HEK293 (cell line): ENCODE data around the gene FBH1.

Source experiments
- HOXA7 ChIP-seq: sonication (generic); formaldehyde crosslinking; IDR thresholded peaks from 2 replicates; pipeline ENCODE4 v1.8.1; 2022; ENCODE audit warnings: missing genetic modification reagents, borderline replicate concordance
- KLF7 ChIP-seq: fragments of 450-650 bp; formaldehyde crosslinking; IDR thresholded peaks from 2 replicates; pipeline ENCODE4 v1.5.1; 2016; ENCODE audit warnings: missing biosample characterization, missing genetic modification characterization, borderline replicate concordance
- MEIS1 ChIP-seq: sonication (generic); formaldehyde crosslinking; IDR thresholded peaks from 2 replicates; pipeline ENCODE4 v1.8.1; 2022; ENCODE audit warnings: missing genetic modification reagents, mild to moderate bottlenecking, borderline replicate concordance
- SALL2 ChIP-seq: fragments of 450-650 bp; formaldehyde crosslinking; IDR thresholded peaks from 2 replicates; pipeline ENCODE4 v1.5.0; 2017; ENCODE audit warnings: missing biosample characterization, mild to moderate bottlenecking, missing genetic modification characterization, borderline replicate concordance
- SCRT1 ChIP-seq: fragments of 450-650 bp; formaldehyde crosslinking; IDR thresholded peaks from 2 replicates; pipeline ENCODE4 v1.5.1; 2016; ENCODE audit warnings: missing biosample characterization, missing genetic modification characterization, borderline replicate concordance
- SP3 ChIP-seq: fragments of 450-650 bp; formaldehyde crosslinking; IDR thresholded peaks from 2 replicates; pipeline ENCODE4 v1.5.1; 2016; ENCODE audit warnings: missing biosample characterization, missing genetic modification characterization
- WT1 ChIP-seq: fragments of 450-650 bp; formaldehyde crosslinking; IDR thresholded peaks from 2 replicates; pipeline ENCODE4 v1.5.1; 2016; ENCODE audit warnings: missing biosample characterization, missing genetic modification characterization
- ZBTB21 ChIP-seq: fragments of 450-650 bp; formaldehyde crosslinking; IDR thresholded peaks from 2 replicates; pipeline ENCODE4 v1.5.1; 2017; ENCODE audit warnings: missing biosample characterization, missing genetic modification characterization
- ZFHX2 ChIP-seq: fragments of 450-650 bp; formaldehyde crosslinking; conservative IDR thresholded peaks from 2 replicates; pipeline ENCODE4 v1.5.1; 2016; ENCODE audit warnings: missing biosample characterization, missing genetic modification characterization
- ZFP3 ChIP-seq: fragments of 450-650 bp; formaldehyde crosslinking; IDR thresholded peaks from 2 replicates; pipeline ENCODE4 v1.5.1; 2016; ENCODE audit warnings: low read depth, missing biosample characterization, missing genetic modification characterization
- ZNF10 ChIP-seq: fragments of 450-650 bp; formaldehyde crosslinking; IDR thresholded peaks from 2 replicates; pipeline ENCODE4 v1.5.1; 2017; ENCODE audit warnings: missing biosample characterization, missing genetic modification characterization
- ZNF112 ChIP-seq: fragments of 450-650 bp; formaldehyde crosslinking; IDR thresholded peaks from 2 replicates; pipeline ENCODE4 v1.5.0; 2017; ENCODE audit warnings: missing biosample characterization, missing genetic modification characterization
- ZNF133 ChIP-seq: fragments of 450-650 bp; formaldehyde crosslinking; IDR thresholded peaks from 2 replicates; pipeline ENCODE4 v1.5.1; 2016; ENCODE audit warnings: missing biosample characterization, missing genetic modification characterization
- ZNF138 ChIP-seq: fragments of 450-650 bp; formaldehyde crosslinking; IDR thresholded peaks from 2 replicates; pipeline ENCODE4 v1.5.1; 2016; ENCODE audit warnings: missing biosample characterization, missing genetic modification characterization, borderline replicate concordance
- ZNF148 ChIP-seq: fragments of 450-650 bp; formaldehyde crosslinking; IDR thresholded peaks from 2 replicates; pipeline ENCODE4 v1.5.0; 2017; ENCODE audit warnings: missing biosample characterization, missing genetic modification characterization, borderline replicate concordance
- ZNF174 ChIP-seq: fragments of 450-650 bp; formaldehyde crosslinking; IDR thresholded peaks from 2 replicates; pipeline ENCODE4 v1.5.0; 2017; ENCODE audit warnings: missing biosample characterization, mild to moderate bottlenecking, missing genetic modification characterization
- ZNF18 ChIP-seq: fragments of 450-650 bp; formaldehyde crosslinking; IDR thresholded peaks from 2 replicates; pipeline ENCODE4 v1.5.1; 2016; ENCODE audit warnings: missing biosample characterization, missing genetic modification characterization
- ZNF514 ChIP-seq: fragments of 450-650 bp; formaldehyde crosslinking; IDR thresholded peaks from 2 replicates; pipeline ENCODE4 v1.5.1; 2016; ENCODE audit warnings: missing biosample characterization, missing genetic modification characterization
- ZNF549 ChIP-seq: fragments of 450-650 bp; IDR thresholded peaks from 2 replicates; pipeline ENCODE4 v1.5.1; 2018; ENCODE audit warnings: missing biosample characterization, missing genetic modification characterization, mild to moderate bottlenecking, inconsistent platforms, moderate library complexity
- ZNF561 ChIP-seq: fragments of 450-650 bp; IDR thresholded peaks from 2 replicates; pipeline ENCODE4 v1.5.1; 2018; ENCODE audit warnings: missing biosample characterization, missing genetic modification characterization, borderline replicate concordance
- ZNF585B ChIP-seq: fragments of 450-650 bp; formaldehyde crosslinking; IDR thresholded peaks from 2 replicates; pipeline ENCODE4 v1.5.1; 2016; ENCODE audit warnings: missing biosample characterization, missing genetic modification characterization
- ZNF785 ChIP-seq: fragments of 450-650 bp; formaldehyde crosslinking; IDR thresholded peaks from 2 replicates; pipeline ENCODE4 v1.5.1; 2016; ENCODE audit warnings: missing biosample characterization, missing genetic modification characterization
- ZNF792 ChIP-seq: fragments of 450-650 bp; formaldehyde crosslinking; IDR thresholded peaks from 2 replicates; pipeline ENCODE4 v1.5.1; 2016; ENCODE audit warnings: missing biosample characterization, missing genetic modification characterization
- TF ChIP-seq, protein P1 (sequence below): fragments of 450-650 bp; formaldehyde crosslinking; IDR thresholded peaks from 2 replicates; pipeline ENCODE4 v1.5.1; 2016; ENCODE audit warnings: missing biosample characterization, missing genetic modification characterization, borderline replicate concordance
- TF ChIP-seq, protein P2 (sequence below): fragments of 450-650 bp; IDR thresholded peaks from 2 replicates; pipeline ENCODE4 v1.5.1; 2018; ENCODE audit warnings: missing biosample characterization, mild to moderate bottlenecking, missing genetic modification characterization
- TF ChIP-seq, protein P3 (sequence below): fragments of 450-650 bp; formaldehyde crosslinking; IDR thresholded peaks from 2 replicates; pipeline ENCODE4 v1.5.1; 2016; ENCODE audit warnings: missing biosample characterization, missing genetic modification characterization

FBH1 gene

GRCh38 chr10:5977471-5978229 is 87.6 kb downstream of the FBH1 start, which contains the start of gene IL15RA (continued):
- TF ChIP-seq SP3 (tag by site-specific recombination) (no peak), ZNF138 (tag by site-specific recombination) (no peak), KLF7 (tag by site-specific recombination) (no peak), ZNF561 (tag by site-specific recombination) (0 out of 2 replicates have a peak, but pooled peaks have one; percentile 36), ZNF792 (no peak), SALL2 (tag by site-specific recombination) (no peak), ZFHX2 (tag by site-specific recombination) (peak; percentile 71), ZNF514 (tag by site-specific recombination) (no peak), ZNF18 (tag by site-specific recombination) (no peak), ZFP3 (tag by site-specific recombination) (no peak), WT1 (tag by site-specific recombination) (no peak), ZNF585B (tag by site-specific recombination) (no peak), ZNF112 (no peak), ZNF10 (tag by site-specific recombination) (peak; percentile 35; the same call in 1 of the 2 replicates), ZNF133 (no peak), ZNF549 (no peak), MEIS1 (CRISPR knock-in tag) (no peak), HOXA7 (CRISPR knock-in tag) (no peak), SCRT1 (tag by site-specific recombination) (no peak), ZBTB21 (tag by site-specific recombination) (no peak), ZNF174 (tag by site-specific recombination) (no peak), ZNF785 (tag by site-specific recombination) (0 out of 2 replicates have a peak, but pooled peaks have one; percentile 34), ZNF148 (tag by site-specific recombination) (no peak)
- TF ChIP-seq, protein P1, sequence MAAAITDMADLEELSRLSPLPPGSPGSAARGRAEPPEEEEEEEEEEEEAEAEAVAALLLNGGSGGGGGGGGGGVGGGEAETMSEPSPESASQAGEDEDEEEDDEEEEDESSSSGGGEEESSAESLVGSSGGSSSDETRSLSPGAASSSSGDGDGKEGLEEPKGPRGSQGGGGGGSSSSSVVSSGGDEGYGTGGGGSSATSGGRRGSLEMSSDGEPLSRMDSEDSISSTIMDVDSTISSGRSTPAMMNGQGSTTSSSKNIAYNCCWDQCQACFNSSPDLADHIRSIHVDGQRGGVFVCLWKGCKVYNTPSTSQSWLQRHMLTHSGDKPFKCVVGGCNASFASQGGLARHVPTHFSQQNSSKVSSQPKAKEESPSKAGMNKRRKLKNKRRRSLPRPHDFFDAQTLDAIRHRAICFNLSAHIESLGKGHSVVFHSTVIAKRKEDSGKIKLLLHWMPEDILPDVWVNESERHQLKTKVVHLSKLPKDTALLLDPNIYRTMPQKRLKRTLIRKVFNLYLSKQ (tag by site-specific recombination) = no peak
- TF ChIP-seq, protein P2, sequence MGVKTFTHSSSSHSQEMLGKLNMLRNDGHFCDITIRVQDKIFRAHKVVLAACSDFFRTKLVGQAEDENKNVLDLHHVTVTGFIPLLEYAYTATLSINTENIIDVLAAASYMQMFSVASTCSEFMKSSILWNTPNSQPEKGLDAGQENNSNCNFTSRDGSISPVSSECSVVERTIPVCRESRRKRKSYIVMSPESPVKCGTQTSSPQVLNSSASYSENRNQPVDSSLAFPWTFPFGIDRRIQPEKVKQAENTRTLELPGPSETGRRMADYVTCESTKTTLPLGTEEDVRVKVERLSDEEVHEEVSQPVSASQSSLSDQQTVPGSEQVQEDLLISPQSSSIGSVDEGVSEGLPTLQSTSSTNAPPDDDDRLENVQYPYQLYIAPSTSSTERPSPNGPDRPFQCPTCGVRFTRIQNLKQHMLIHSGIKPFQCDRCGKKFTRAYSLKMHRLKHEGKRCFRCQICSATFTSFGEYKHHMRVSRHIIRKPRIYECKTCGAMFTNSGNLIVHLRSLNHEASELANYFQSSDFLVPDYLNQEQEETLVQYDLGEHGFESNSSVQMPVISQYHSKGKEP (tag by site-specific recombination) = no peak
- TF ChIP-seq, protein P3, sequence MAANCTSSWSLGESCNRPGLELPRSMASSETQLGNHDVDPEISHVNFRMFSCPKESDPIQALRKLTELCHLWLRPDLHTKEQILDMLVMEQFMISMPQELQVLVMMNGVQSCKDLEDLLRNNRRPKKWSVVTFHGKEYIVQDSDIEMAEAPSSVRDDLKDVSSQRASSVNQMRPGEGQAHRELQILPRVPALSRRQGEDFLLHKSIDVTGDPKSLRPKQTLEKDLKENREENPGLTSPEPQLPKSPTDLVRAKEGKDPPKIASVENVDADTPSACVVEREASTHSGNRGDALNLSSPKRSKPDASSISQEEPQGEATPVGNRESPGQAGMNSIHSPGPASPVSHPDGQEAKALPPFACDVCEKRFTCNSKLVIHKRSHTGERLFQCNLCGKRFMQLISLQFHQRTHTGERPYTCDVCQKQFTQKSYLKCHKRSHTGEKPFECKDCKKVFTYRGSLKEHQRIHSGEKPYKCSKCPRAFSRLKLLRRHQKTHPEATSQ (tag by site-specific recombination) = no peak
